ACHN (cell line): ENCODE measurements around the gene CTCF.
"Not testable (repeated sequence)": the region's sequence is repeated elsewhere in the genome, so short reads cannot be mapped to it uniquely, and the experiment has no call there.

ENCODE experiments used
- DNase-seq: peaks from one replicate; pipeline ENCODE4 v3.0.0-alpha.2; 2015
- in situ Hi-C: cut with HindIII; loops from 2 replicates; pipeline ENCODE4 v1.10.0; 2017; ENCODE audit warnings: low sequenced_read_pairs, low pct_ligation_motif_present, low pct_unique_long_range_greater_than_20kb

The CTCF gene

GRCh38 chr16:67533024-67533560 lies 29.2 kb upstream of the CTCF start:
- in situ Hi-C loops = no loop called here
- DNase-seq = no peak

- in situ Hi-C loops = not testable (repeated sequence)
These were observed 28.3 kb upstream of the CTCF start for GRCh38 chr16:67533987-67534386.

GRCh38 chr16:67534431-67534830 lies 27.9 kb upstream of the CTCF start:
- in situ Hi-C loops = no loop called here
- no peak for DNase-seq

More at GRCh38 chr16:67533987-67534386, 28.3 kb upstream of the CTCF start:
- not testable (repeated sequence) for DNase-seq

- no peak for DNase-seq
- in situ Hi-C loops = no loop called here
These were observed 27.1 kb upstream of the CTCF start for GRCh38 chr16:67535201-67535600.

GRCh38 chr16:67537270-67537635 lies 25.1 kb upstream of the CTCF start:
- in situ Hi-C loops = no loop called here
- peak; percentile 58 for DNase-seq

GRCh38 chr16:67537636-67538591 lies 24.4 kb upstream of the CTCF start:
- in situ Hi-C loops = no loop called here

GRCh38 chr16:67538666-67539101 lies 23.6 kb upstream of the CTCF start:
- in situ Hi-C loops = no loop called here
- peak; percentile 25 for DNase-seq

More at GRCh38 chr16:67537636-67538591, 24.4 kb upstream of the CTCF start:
- DNase-seq = no peak

- in situ Hi-C loops = no loop called here
- no peak for DNase-seq
These were observed 23.1 kb upstream of the CTCF start for GRCh38 chr16:67539271-67539670.

- in situ Hi-C loops = no loop called here
- no peak for DNase-seq
These were observed 22.4 kb upstream of the CTCF start for GRCh38 chr16:67539691-67540635.

GRCh38 chr16:67540756-67541155 lies 21.6 kb upstream of the CTCF start:
- in situ Hi-C loops = no loop called here
- DNase-seq = no peak

- DNase-seq = no peak
- in situ Hi-C loops = no loop called here
These were observed 20.7 kb upstream of the CTCF start for GRCh38 chr16:67541391-67542263.

- in situ Hi-C loops = no loop called here
- DNase-seq = peak; percentile 76
These were observed 19.9 kb upstream of the CTCF start for GRCh38 chr16:67542464-67542863.

- DNase-seq = no peak
- in situ Hi-C loops = no loop called here
These were observed 19.3 kb upstream of the CTCF start for GRCh38 chr16:67543036-67543435.

GRCh38 chr16:67543582-67543981 lies 18.7 kb upstream of the CTCF start:
- in situ Hi-C loops = no loop called here
- no peak for DNase-seq

- in situ Hi-C loops = no loop called here
- DNase-seq = no peak
These were observed 17.9 kb upstream of the CTCF start for GRCh38 chr16:67544329-67544841.

GRCh38 chr16:67544844-67545664 lies 17.3 kb upstream of the CTCF start:
- in situ Hi-C loops = no loop called here
- no peak for DNase-seq

GRCh38 chr16:67545665-67546024 lies 16.7 kb upstream of the CTCF start:
- in situ Hi-C loops = no loop called here
- DNase-seq = no peak
